Urothelium cell line (cell line): ENCODE results near the gene SDK1.
A peak's percentile ranks its signal among the peaks of the same experiment; 100 is the strongest.

Experiments
- DNase-seq: peaks from one replicate; pipeline ENCODE4 v3.0.0; 2011; ENCODE audit warnings: low spot score, mixed read lengths
- FAIRE-seq: peaks from 2 replicates; lab custom pipeline; 2011; peaks lifted over from hg19 to GRCh38; lab: Jason Lieb, UNC

Gene SDK1

GRCh38 chr7:3639253-3639652, 338.2 kb downstream of the SDK1 start:
- FAIRE-seq (peak; percentile 71), DNase-seq (no peak)

GRCh38 chr7:3641582-3641981, 340.5 kb downstream of the SDK1 start:
- FAIRE-seq (peak; percentile 20), DNase-seq (no peak)

- no peak for DNase-seq
- FAIRE-seq = peak; percentile 97
Observed at GRCh38 chr7:3643091-3643490, 342.0 kb downstream of the SDK1 start.

- FAIRE-seq (peak; percentile 9), DNase-seq (no peak)
Observed at GRCh38 chr7:3648276-3648675, 347.2 kb downstream of the SDK1 start.

- DNase-seq = no peak
- no peak for FAIRE-seq
Observed at GRCh38 chr7:3649250-3649649, 348.2 kb downstream of the SDK1 start.

- no peak for DNase-seq
- FAIRE-seq = peak; percentile 95
Observed at GRCh38 chr7:3649678-3650440, 348.8 kb downstream of the SDK1 start.

GRCh38 chr7:3650844-3651243, 349.8 kb downstream of the SDK1 start:
- FAIRE-seq = peak; percentile 65
- no peak for DNase-seq

- no peak for FAIRE-seq
Observed at GRCh38 chr7:3655635-3656034, 354.6 kb downstream of the SDK1 start.

GRCh38 chr7:3657206-3657605, 356.2 kb downstream of the SDK1 start:
- no peak for FAIRE-seq
- DNase-seq = no peak

More at GRCh38 chr7:3655635-3656034, 354.6 kb downstream of the SDK1 start:
- no peak for DNase-seq

- FAIRE-seq (no peak), DNase-seq (no peak)
Observed at GRCh38 chr7:3668743-3669142, 367.7 kb downstream of the SDK1 start.

GRCh38 chr7:3670898-3671297, 369.8 kb downstream of the SDK1 start:
- no peak for FAIRE-seq
- no peak for DNase-seq

- DNase-seq = peak; percentile 65
- FAIRE-seq = peak; percentile 78
Observed at GRCh38 chr7:3673524-3673923, 372.5 kb downstream of the SDK1 start.

- FAIRE-seq (peak; percentile 95), DNase-seq (no peak)
Observed at GRCh38 chr7:3678314-3678810, 377.3 kb downstream of the SDK1 start.

- FAIRE-seq = peak; percentile 61
- no peak for DNase-seq
Observed at GRCh38 chr7:3682028-3682710, 381.1 kb downstream of the SDK1 start.

- DNase-seq (no peak), FAIRE-seq (peak; percentile 93)
Observed at GRCh38 chr7:3683546-3684539, 382.8 kb downstream of the SDK1 start.

- DNase-seq = no peak
- FAIRE-seq = no peak
Observed at GRCh38 chr7:3688071-3688470, 387.0 kb downstream of the SDK1 start.

- no peak for DNase-seq
- FAIRE-seq = peak; percentile 98
Observed at GRCh38 chr7:3688842-3689241, 387.8 kb downstream of the SDK1 start.

- no peak for FAIRE-seq
Observed at GRCh38 chr7:3691478-3692158, 390.6 kb downstream of the SDK1 start.

GRCh38 chr7:3695602-3696001, 394.6 kb downstream of the SDK1 start:
- no peak for DNase-seq
- FAIRE-seq = peak; percentile 83

More at GRCh38 chr7:3691478-3692158, 390.6 kb downstream of the SDK1 start:
- DNase-seq = no peak

GRCh38 chr7:3696113-3696512, 395.1 kb downstream of the SDK1 start:
- DNase-seq (no peak), FAIRE-seq (peak; percentile 91)
